K562 (cell line): ENCODE results near the gene COX5A. TPM values are rescaled to one million over a fixed set of nuclear protein-coding genes. Genes with fewer than 3 reads are reported as not detected.

Source experiments
- BDP1 ChIP-seq: IDR thresholded peaks from 3 replicates; pipeline ENCODE4 v1.6.1; 2011; ENCODE audit not compliant: insufficient read length, insufficient read depth
- CBX3 ChIP-seq, 2 experiments: IDR thresholded peaks; 1 replicate in 1 of 2; 2 replicates in 1 of 2; pipeline ENCODE4 v1.6.1; 2012; ENCODE audit warnings: inconsistent platforms in 2 of 2, low read length in 2 of 2, borderline replicate concordance in 1 of 2, control low read depth in 1 of 2
- CCAR2 ChIP-seq: fragments of 200-400 bp; formaldehyde crosslinking; IDR thresholded peaks from 2 replicates; pipeline ENCODE4 v1.6.1; 2017; ENCODE audit warnings: mild to moderate bottlenecking, low read depth, low read length
- CCNT2 ChIP-seq: IDR thresholded peaks from 2 replicates; pipeline ENCODE4 v1.6.1; 2011; ENCODE audit warnings: borderline replicate concordance, low read depth, mild to moderate bottlenecking, moderate library complexity, mixed read lengths, low read length; ENCODE audit not compliant: insufficient read length; ENCODE audit errors: extremely low read depth
- CHD1 ChIP-seq: fragments of 200-600 bp; sonication (generic); IDR thresholded peaks from one replicate; pipeline ENCODE4 v1.6.1; 2012; ENCODE audit warnings: mild to moderate bottlenecking, moderate library complexity, low read length, inconsistent platforms
- EGR1 ChIP-seq: fragments of 450-650 bp; conservative IDR thresholded peaks from 2 replicates; pipeline ENCODE4 v1.6.1; 2017; ENCODE audit warnings: mild to moderate bottlenecking
- ETS2 ChIP-seq: IDR thresholded peaks from 2 replicates; pipeline ENCODE4 v1.6.1; 2016; ENCODE audit warnings: borderline replicate concordance, missing genetic modification characterization, mild to moderate bottlenecking, moderate library complexity, missing compliant biosample characterization; ENCODE audit not compliant: poor library complexity, severe bottlenecking
- ETV6 ChIP-seq, 3 experiments: fragments of 150-350 bp in 1 of 3; sonication (generic) in 1 of 3; formaldehyde crosslinking in 1 of 3; IDR thresholded peaks; 2 replicates each; pipeline versions ENCODE4 v1.6.1 to v1.8.0; 2014 to 2022; ENCODE audit warnings: borderline replicate concordance in 2 of 3, low read depth in 2 of 3, antibody characterized with exemption in 1 of 3, low read length in 1 of 3, mild to moderate bottlenecking in 1 of 3, missing genetic modification reagents in 1 of 3
- FOXO4 ChIP-seq: fragments of 450-650 bp; formaldehyde crosslinking; IDR thresholded peaks from 2 replicates; pipeline ENCODE4 v1.4.0; 2020; ENCODE audit warnings: mild to moderate bottlenecking, moderate library complexity
- GABPB1 ChIP-seq: sonication (generic); formaldehyde crosslinking; IDR thresholded peaks from 2 replicates; pipeline ENCODE4 v1.8.0; 2022; ENCODE audit warnings: mild to moderate bottlenecking, missing genetic modification reagents
- HBP1 ChIP-seq: fragments of 450-650 bp; formaldehyde crosslinking; IDR thresholded peaks from 2 replicates; pipeline ENCODE4 v1.4.0; 2022; ENCODE audit warnings: missing genetic modification characterization
- JUND ChIP-seq, 2 experiments: IDR thresholded peaks; 2 replicates in 1 of 2; 3 replicates in 1 of 2; pipeline ENCODE4 v1.6.1; 2011; ENCODE audit warnings: borderline replicate concordance in 2 of 2, low read depth in 2 of 2, low read length in 2 of 2, improper control_type of control experiment in 1 of 2, missing biosample characterization in 1 of 2, missing genetic modification characterization in 1 of 2, missing genetic modification reagents in 1 of 2
- KLF13 ChIP-seq: fragments of 450-650 bp; IDR thresholded peaks from 2 replicates; pipeline ENCODE4 v1.6.1; 2016; ENCODE audit warnings: missing genetic modification characterization, low read depth, mild to moderate bottlenecking, missing compliant biosample characterization, moderate library complexity, borderline replicate concordance
- MAX ChIP-seq: sonication (generic); formaldehyde crosslinking; IDR thresholded peaks from 2 replicates; pipeline ENCODE4 v1.9.0; 2022; ENCODE audit warnings: mild to moderate bottlenecking, missing genetic modification reagents
- MEF2D ChIP-seq: conservative IDR thresholded peaks from 2 replicates; pipeline ENCODE4 v1.6.1; 2016; ENCODE audit warnings: low read depth, missing genetic modification characterization, missing compliant biosample characterization
- NFYB ChIP-seq: IDR thresholded peaks from 2 replicates; pipeline ENCODE4 v1.6.1; 2011; ENCODE audit warnings: mild to moderate bottlenecking, moderate library complexity; ENCODE audit not compliant: insufficient read length; ENCODE audit errors: extremely low read depth
- RBM25 ChIP-seq: fragments of 200-400 bp; formaldehyde crosslinking; IDR thresholded peaks from 2 replicates; pipeline ENCODE4 v1.6.1; 2018; ENCODE audit warnings: low read length, low read depth, moderate library complexity; ENCODE audit not compliant: severe bottlenecking
- SNRNP70 ChIP-seq: fragments of 200-400 bp; formaldehyde crosslinking; optimal IDR thresholded peaks from 2 replicates; pipeline ENCODE3; 2017; ENCODE audit warnings: low read depth, low read length
- ZFPM2 ChIP-seq: fragments of 250-450 bp; sonication (Bioruptor Pico); IDR thresholded peaks from 2 replicates; pipeline ENCODE4 v1.5.1; 2022; ENCODE audit warnings: mild to moderate bottlenecking
- ZNF280B ChIP-seq: fragments of 250-450 bp; sonication (Bioruptor Pico); IDR thresholded peaks from 2 replicates; pipeline ENCODE4 v1.5.1; 2021; ENCODE audit warnings: mild to moderate bottlenecking
- ZNF436 ChIP-seq: fragments of 250-450, 450-650 bp; sonication (Bioruptor Pico); formaldehyde crosslinking; IDR thresholded peaks from 2 replicates; pipeline ENCODE4 v1.7.0; 2020; ENCODE audit warnings: mild to moderate bottlenecking
- polyA plus RNA-seq, 8 experiments: library from polyadenylated mRNA; depleted of rRNA in 4 of 8; stranded (reverse) in 5 of 8; unstranded in 3 of 8; fragments of >200 nt; fragmentation: Nextera tagmentation in 2 of 8; fragmentation: Illumina TruSeq in 1 of 8; extraction: Ambion mirVana in 2 of 8; extraction: Trizol in 1 of 8; gene quantifications; 2 replicates each; pipeline versions ENCODE4 v1.2.1 to v1.2.3, GENCODE V29; 2011 to 2014; ENCODE audit warnings: inconsistent platforms in 1 of 8, missing spikeins in 1 of 8
- total RNA-seq, 7 experiments: library from RNA; depleted of rRNA in 6 of 7; stranded (reverse); fragments of >200 nt in 6 of 7; fragmentation: Illumina TruSeq in 2 of 7; extraction: Trizol in 2 of 7; gene quantifications; 2 replicates each; pipeline versions ENCODE4 v1.2.1 to v1.2.3, GENCODE V29; 2011 to 2021; ENCODE audit warnings: low replicate concordance in 1 of 7

COX5A gene
- total and polyA plus RNA-seq, 9 of the 15 experiments (the other 6 are each of a cell fraction or from before 2014, with no cell fraction given) = 86.8 to 553 (median 371) TPM

- TF ChIP-seq BDP1 (no peak), CHD1 (no peak), ETS2 (tag) (no peak), CBX3 (IDR thresholded peaks at IDR 0.05; ENCODE audit: borderline replicate concordance in 1 of 2, low read length in 2 of 2) (peak in 1 of 2 experiments; percentile 97; a peak in 2 of 3 replicates), KLF13 (tag) (no peak), EGR1 (no peak), ZFPM2 (CRISPR knock-in tag) (no peak), ZNF280B (CRISPR knock-in tag) (no peak), CCNT2 (peak; percentile 85), HBP1 (CRISPR knock-in tag) (no peak), FOXO4 (CRISPR knock-in tag) (no peak), ETV6 (IDR thresholded peaks at IDR 0.05; ENCODE audit: borderline replicate concordance in 1 of 2, low read depth in 2 of 2, low read length in 1 of 2) (no peak), ETV6 (CRISPR knock-in tag; IDR thresholded peaks at IDR 0.05; ENCODE audit: borderline replicate concordance) (peak; percentile 99), SNRNP70 (no peak), JUND (IDR thresholded peaks at IDR 0.05; ENCODE audit: borderline replicate concordance, low read depth, low read length) (peak; percentile 29; the same call in 1 of the 2 replicates), JUND (tag; IDR thresholded peaks at IDR 0.05; ENCODE audit: borderline replicate concordance, low read depth, low read length) (no peak; the same call in 2 of the 3 replicates), CCAR2 (no peak), RBM25 (peak; percentile 20), NFYB (no peak), GABPB1 (peak; percentile 89), ZNF436 (CRISPR knock-in tag) (no peak), MEF2D (tag) (no peak), MAX (peak; percentile 100)
Observed at GRCh38 chr15:74955796-74956647, 18.1 kb upstream of the COX5A start (continued).
